Measurements from ENCODE around the gene CWC22.

GRCh38 chr2:180001726-180002125 is 5.4 kb downstream of the CWC22 start:
- TF ChIP-seq, protein P1, sequence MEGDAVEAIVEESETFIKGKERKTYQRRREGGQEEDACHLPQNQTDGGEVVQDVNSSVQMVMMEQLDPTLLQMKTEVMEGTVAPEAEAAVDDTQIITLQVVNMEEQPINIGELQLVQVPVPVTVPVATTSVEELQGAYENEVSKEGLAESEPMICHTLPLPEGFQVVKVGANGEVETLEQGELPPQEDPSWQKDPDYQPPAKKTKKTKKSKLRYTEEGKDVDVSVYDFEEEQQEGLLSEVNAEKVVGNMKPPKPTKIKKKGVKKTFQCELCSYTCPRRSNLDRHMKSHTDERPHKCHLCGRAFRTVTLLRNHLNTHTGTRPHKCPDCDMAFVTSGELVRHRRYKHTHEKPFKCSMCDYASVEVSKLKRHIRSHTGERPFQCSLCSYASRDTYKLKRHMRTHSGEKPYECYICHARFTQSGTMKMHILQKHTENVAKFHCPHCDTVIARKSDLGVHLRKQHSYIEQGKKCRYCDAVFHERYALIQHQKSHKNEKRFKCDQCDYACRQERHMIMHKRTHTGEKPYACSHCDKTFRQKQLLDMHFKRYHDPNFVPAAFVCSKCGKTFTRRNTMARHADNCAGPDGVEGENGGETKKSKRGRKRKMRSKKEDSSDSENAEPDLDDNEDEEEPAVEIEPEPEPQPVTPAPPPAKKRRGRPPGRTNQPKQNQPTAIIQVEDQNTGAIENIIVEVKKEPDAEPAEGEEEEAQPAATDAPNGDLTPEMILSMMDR (IDR thresholded peaks at IDR 0.05; ENCODE audit: low read length), result no peak
- no peak for TF ChIP-seq EZH2phosphoT487 (IDR thresholded peaks at IDR 0.05; ENCODE audit: low read length)
- no peak for TF ChIP-seq EZH2 (optimal IDR thresholded peaks at IDR 0.05; ENCODE audit: low read depth, low read length)

Measured in MM.1S (cell line).